ENCODE data around the gene LYPLA2.
A peak's percentile ranks its signal among the peaks of the same experiment; 100 is the strongest.

Gene LYPLA2

GRCh38 chr1:23743287-23744152 lies 47.4 kb upstream of the LYPLA2 start, which contains the start of gene ELOA:
TSS of gene ELOA (plus strand) at chr1:23743471. CDS start at chr1:23743504, 33 bp downstream.
- peak within 1 kb of the TSS; percentile 88 for H3K4me3 ChIP-seq (ENCODE audit: low read length)
- no peaks in the 10 kb centered on the region for H3K9me3 ChIP-seq (ENCODE audit: control insufficient read depth, insufficient read depth, low read length)
- TF ChIP-seq CTCF (IDR thresholded peaks at IDR 0.05; ENCODE audit: low read depth, low read length, poor library complexity, severe bottlenecking) (no peak), EZH2phosphoT487 (IDR thresholded peaks at IDR 0.05; ENCODE audit: borderline replicate concordance, low read length) (no peak)
- H3K4me1 ChIP-seq (ENCODE audit: control insufficient read depth, low read length): peaks cover 30% of the 10 kb centered on the region
- H3K27ac ChIP-seq (ENCODE audit: low read depth, low read length): peak within 1 kb of the TSS; percentile 38
- H3F3A ChIP-seq (ENCODE audit: control insufficient read depth, insufficient read depth): peaks cover 17% of the 10 kb centered on the region
- no peaks in the 10 kb centered on the region for H3K27me3 ChIP-seq (ENCODE audit: control insufficient read depth, low read length)
- no peaks in the 10 kb centered on the region for H3K9me2 ChIP-seq (replicated peaks; ENCODE audit: control insufficient read depth, low read length)
- peaks cover 36% of the 10 kb centered on the region for H3K36me3 ChIP-seq (ENCODE audit: control insufficient read depth, low read length)
- peaks cover 13% of the 10 kb centered on the region; the same call in 1 of the 2 replicates for H4K20me1 ChIP-seq (ENCODE audit: control insufficient read depth, insufficient read depth, low read depth, low read length)
- peak within 1 kb of the TSS; percentile 88 for H3K4me2 ChIP-seq (ENCODE audit: low read length)
- H3K79me2 ChIP-seq (ENCODE audit: control insufficient read depth, low read length): peaks cover 52% of the 10 kb centered on the region

GRCh38 chr1:23745515-23745914 lies 45.4 kb upstream of the LYPLA2 start:
- peaks cover 13% of the 10 kb centered on the region; the same call in 1 of the 2 replicates for H4K20me1 ChIP-seq (ENCODE audit: control insufficient read depth, insufficient read depth, low read depth, low read length)
- H3K4me2 ChIP-seq (ENCODE audit: low read length): peak overlapping the region; percentile 88
- H3K4me1 ChIP-seq (ENCODE audit: control insufficient read depth, low read length): peaks cover 30% of the 10 kb centered on the region
- no peaks in the 10 kb centered on the region for H3K9me2 ChIP-seq (replicated peaks; ENCODE audit: control insufficient read depth, low read length)
- H3K4me3 ChIP-seq (ENCODE audit: low read length): peak overlapping the region; percentile 88
- H3K9me3 ChIP-seq (ENCODE audit: control insufficient read depth, insufficient read depth, low read length): no peaks in the 10 kb centered on the region
- H3K27me3 ChIP-seq (ENCODE audit: control insufficient read depth, low read length): no peaks in the 10 kb centered on the region
- H3K36me3 ChIP-seq (ENCODE audit: control insufficient read depth, low read length): peaks cover 51% of the 10 kb centered on the region
- peaks cover 62% of the 10 kb centered on the region for H3K79me2 ChIP-seq (ENCODE audit: control insufficient read depth, low read length)
- H3F3A ChIP-seq (ENCODE audit: control insufficient read depth, insufficient read depth): peaks cover 24% of the 10 kb centered on the region
- TF ChIP-seq EZH2phosphoT487 (IDR thresholded peaks at IDR 0.05; ENCODE audit: borderline replicate concordance, low read length) (no peak), CTCF (IDR thresholded peaks at IDR 0.05; ENCODE audit: low read depth, low read length, poor library complexity, severe bottlenecking) (peak; percentile 51)
- H3K27ac ChIP-seq (ENCODE audit: low read depth, low read length): no peak overlapping the region

- H3K4me3 ChIP-seq (ENCODE audit: low read length): no peak overlapping the region
- peaks cover 77% of the 10 kb centered on the region for H3K79me2 ChIP-seq (ENCODE audit: control insufficient read depth, low read length)
- H3K9me3 ChIP-seq (ENCODE audit: control insufficient read depth, insufficient read depth, low read length): no peaks in the 10 kb centered on the region
- no peak overlapping the region for H3K27ac ChIP-seq (ENCODE audit: low read depth, low read length)
- no peaks in the 10 kb centered on the region for H3K27me3 ChIP-seq (ENCODE audit: control insufficient read depth, low read length)
- no peaks in the 10 kb centered on the region for H3K9me2 ChIP-seq (replicated peaks; ENCODE audit: control insufficient read depth, low read length)
- H3F3A ChIP-seq (ENCODE audit: control insufficient read depth, insufficient read depth): peaks cover 15% of the 10 kb centered on the region
- TF ChIP-seq CTCF (IDR thresholded peaks at IDR 0.05; ENCODE audit: low read depth, low read length, poor library complexity, severe bottlenecking): no peak
- TF ChIP-seq EZH2phosphoT487 (IDR thresholded peaks at IDR 0.05; ENCODE audit: borderline replicate concordance, low read length): no peak
- H3K4me2 ChIP-seq (ENCODE audit: low read length): no peak overlapping the region
- H3K4me1 ChIP-seq (ENCODE audit: control insufficient read depth, low read length): peaks cover 21% of the 10 kb centered on the region
- peaks cover 13% of the 10 kb centered on the region; the same call in 1 of the 2 replicates for H4K20me1 ChIP-seq (ENCODE audit: control insufficient read depth, insufficient read depth, low read depth, low read length)
- peaks cover 76% of the 10 kb centered on the region for H3K36me3 ChIP-seq (ENCODE audit: control insufficient read depth, low read length)
Measured at GRCh38 chr1:23748016-23748415, 42.9 kb upstream of the LYPLA2 start.

All from DOHH2 (cell line).